Mucosa of stomach (tissue), 1 donor: ENCODE data around the gene VWA8.

Source experiments
- H3K27me3 ChIP-seq: one replicate; pipeline ENCODE4 v1.7.0; 2013; ENCODE audit warnings: mild to moderate bottlenecking, low read length; ENCODE audit not compliant: control insufficient read depth, insufficient read depth
- H3K36me3 ChIP-seq: one replicate; pipeline ENCODE4 v1.7.0; 2013; ENCODE audit warnings: low read length; ENCODE audit not compliant: control insufficient read depth, insufficient read depth
- H3K4me1 ChIP-seq: one replicate; pipeline ENCODE4 v1.7.0; 2013; ENCODE audit warnings: mild to moderate bottlenecking, low read length; ENCODE audit not compliant: control insufficient read depth, insufficient read depth
- H3K4me3 ChIP-seq: one replicate; pipeline ENCODE4 v1.7.0; 2013; ENCODE audit warnings: low read length
- H3K9ac ChIP-seq: one replicate; pipeline ENCODE4 v1.7.0; 2013; ENCODE audit warnings: mild to moderate bottlenecking, low read length, moderate library complexity
- H3K9me3 ChIP-seq: one replicate; pipeline ENCODE4 v1.7.0; 2013; ENCODE audit warnings: mild to moderate bottlenecking, low read length, moderate library complexity; ENCODE audit not compliant: control insufficient read depth
- donor health status: Pancreatic carcinoma.

Gene VWA8

GRCh38 chr13:41590643-41591042, 370.3 kb downstream of the VWA8 start:
- H3K9ac ChIP-seq, result no peak overlapping the region
- no peaks in the 10 kb centered on the region for H3K9me3 ChIP-seq
- no peaks in the 10 kb centered on the region for H3K4me1 ChIP-seq
- no peaks in the 10 kb centered on the region for H3K27me3 ChIP-seq
- no peak overlapping the region for H3K4me3 ChIP-seq
- no peaks in the 10 kb centered on the region for H3K36me3 ChIP-seq

- no peak overlapping the region for H3K4me3 ChIP-seq
- H3K4me1 ChIP-seq, result no peaks in the 10 kb centered on the region
- no peaks in the 10 kb centered on the region for H3K9me3 ChIP-seq
- H3K9ac ChIP-seq, result no peak overlapping the region
- H3K27me3 ChIP-seq, result no peaks in the 10 kb centered on the region
- H3K36me3 ChIP-seq, result no peaks in the 10 kb centered on the region
These were observed 370.8 kb downstream of the VWA8 start for GRCh38 chr13:41590122-41590521.

GRCh38 chr13:41589434-41589833, 371.5 kb downstream of the VWA8 start:
- H3K4me3 ChIP-seq, result no peak overlapping the region

GRCh38 chr13:41588899-41589298, 372.0 kb downstream of the VWA8 start:
- no peaks in the 10 kb centered on the region for H3K4me1 ChIP-seq
- H3K9me3 ChIP-seq, result no peaks in the 10 kb centered on the region
- no peaks in the 10 kb centered on the region for H3K36me3 ChIP-seq
- H3K4me3 ChIP-seq, result no peak overlapping the region
- no peak overlapping the region for H3K9ac ChIP-seq
- no peaks in the 10 kb centered on the region for H3K27me3 ChIP-seq

More at GRCh38 chr13:41589434-41589833, 371.5 kb downstream of the VWA8 start:
- no peaks in the 10 kb centered on the region for H3K27me3 ChIP-seq
- H3K36me3 ChIP-seq, result no peaks in the 10 kb centered on the region
- H3K9ac ChIP-seq, result no peak overlapping the region
- no peaks in the 10 kb centered on the region for H3K4me1 ChIP-seq
- H3K9me3 ChIP-seq, result no peaks in the 10 kb centered on the region

GRCh38 chr13:41588448-41588847, 372.5 kb downstream of the VWA8 start:
- no peak overlapping the region for H3K4me3 ChIP-seq
- H3K9me3 ChIP-seq, result no peaks in the 10 kb centered on the region
- H3K9ac ChIP-seq, result no peak overlapping the region
- H3K27me3 ChIP-seq, result no peaks in the 10 kb centered on the region
- H3K4me1 ChIP-seq, result no peaks in the 10 kb centered on the region
- H3K36me3 ChIP-seq, result no peaks in the 10 kb centered on the region

GRCh38 chr13:41587490-41587889, 373.4 kb downstream of the VWA8 start:
- H3K9ac ChIP-seq, result no peak overlapping the region

GRCh38 chr13:41586216-41586615, 374.7 kb downstream of the VWA8 start:
- Histone ChIP-seq H3K36me3 (no peaks in the 10 kb centered on the region), H3K4me1 (no peaks in the 10 kb centered on the region)

More at GRCh38 chr13:41587490-41587889, 373.4 kb downstream of the VWA8 start:
- Histone ChIP-seq H3K4me3 (no peak overlapping the region), H3K4me1 (no peaks in the 10 kb centered on the region), H3K36me3 (no peaks in the 10 kb centered on the region), H3K9me3 (no peaks in the 10 kb centered on the region), H3K27me3 (no peaks in the 10 kb centered on the region)

GRCh38 chr13:41582027-41582463, 378.9 kb downstream of the VWA8 start:
- no peaks in the 10 kb centered on the region for H3K9me3 ChIP-seq
- no peak overlapping the region for H3K4me3 ChIP-seq
- H3K27me3 ChIP-seq, result no peaks in the 10 kb centered on the region
- H3K4me1 ChIP-seq, result no peaks in the 10 kb centered on the region
- no peaks in the 10 kb centered on the region for H3K36me3 ChIP-seq
- no peak overlapping the region for H3K9ac ChIP-seq

More at GRCh38 chr13:41586216-41586615, 374.7 kb downstream of the VWA8 start:
- H3K27me3 ChIP-seq, result no peaks in the 10 kb centered on the region
- no peak overlapping the region for H3K4me3 ChIP-seq
- no peak overlapping the region for H3K9ac ChIP-seq
- no peaks in the 10 kb centered on the region for H3K9me3 ChIP-seq

GRCh38 chr13:41580345-41580744, 380.6 kb downstream of the VWA8 start:
- H3K9me3 ChIP-seq, result no peaks in the 10 kb centered on the region
- H3K4me3 ChIP-seq, result no peak overlapping the region
- H3K36me3 ChIP-seq, result no peaks in the 10 kb centered on the region
- H3K9ac ChIP-seq, result no peak overlapping the region
- H3K4me1 ChIP-seq, result no peaks in the 10 kb centered on the region
- no peaks in the 10 kb centered on the region for H3K27me3 ChIP-seq

- Histone ChIP-seq H3K4me1 (no peaks in the 10 kb centered on the region), H3K4me3 (no peak overlapping the region), H3K27me3 (no peaks in the 10 kb centered on the region), H3K9ac (no peak overlapping the region), H3K36me3 (no peaks in the 10 kb centered on the region), H3K9me3 (no peaks in the 10 kb centered on the region)
These were observed 381.0 kb downstream of the VWA8 start for GRCh38 chr13:41579881-41580280.

GRCh38 chr13:41579168-41579567, 381.7 kb downstream of the VWA8 start:
- Histone ChIP-seq H3K9ac (no peak overlapping the region), H3K4me1 (no peaks in the 10 kb centered on the region), H3K4me3 (no peak overlapping the region), H3K9me3 (no peaks in the 10 kb centered on the region), H3K36me3 (no peaks in the 10 kb centered on the region), H3K27me3 (no peaks in the 10 kb centered on the region)

GRCh38 chr13:41578371-41578770, 382.5 kb downstream of the VWA8 start:
- Histone ChIP-seq H3K4me1 (no peaks in the 10 kb centered on the region), H3K27me3 (no peaks in the 10 kb centered on the region), H3K9me3 (no peaks in the 10 kb centered on the region), H3K4me3 (no peak overlapping the region), H3K36me3 (no peaks in the 10 kb centered on the region), H3K9ac (no peak overlapping the region)

GRCh38 chr13:41577436-41577835, 383.5 kb downstream of the VWA8 start:
- Histone ChIP-seq H3K4me1 (no peaks in the 10 kb centered on the region), H3K9me3 (no peaks in the 10 kb centered on the region), H3K27me3 (no peaks in the 10 kb centered on the region), H3K9ac (no peak overlapping the region), H3K36me3 (no peaks in the 10 kb centered on the region), H3K4me3 (no peak overlapping the region)
